Measurements from ENCODE around the gene NCOA3.

- no peak for TF ChIP-seq CTCF (IDR thresholded peaks at IDR 0.05; ENCODE audit: low read depth, low read length, poor library complexity, severe bottlenecking)
- TF ChIP-seq EZH2phosphoT487 (IDR thresholded peaks at IDR 0.05; ENCODE audit: borderline replicate concordance, low read length): no peak
Observed at GRCh38 chr20:47664068-47664437, 162.4 kb downstream of the NCOA3 start.
